VCaP (cell line): ENCODE data around the gene CTXND1.

Experiments
- H3K27ac ChIP-seq: fragments of 450-650 bp; 2 replicates; pipeline ENCODE4 v1.5.1; 2017
- TF ChIP-seq, protein P1 (sequence below): fragments of 450-650 bp; conservative IDR thresholded peaks from 2 replicates; pipeline ENCODE4 v1.5.1; 2017; ENCODE audit warnings: mild to moderate bottlenecking, moderate library complexity

CTXND1 gene

DNA sequence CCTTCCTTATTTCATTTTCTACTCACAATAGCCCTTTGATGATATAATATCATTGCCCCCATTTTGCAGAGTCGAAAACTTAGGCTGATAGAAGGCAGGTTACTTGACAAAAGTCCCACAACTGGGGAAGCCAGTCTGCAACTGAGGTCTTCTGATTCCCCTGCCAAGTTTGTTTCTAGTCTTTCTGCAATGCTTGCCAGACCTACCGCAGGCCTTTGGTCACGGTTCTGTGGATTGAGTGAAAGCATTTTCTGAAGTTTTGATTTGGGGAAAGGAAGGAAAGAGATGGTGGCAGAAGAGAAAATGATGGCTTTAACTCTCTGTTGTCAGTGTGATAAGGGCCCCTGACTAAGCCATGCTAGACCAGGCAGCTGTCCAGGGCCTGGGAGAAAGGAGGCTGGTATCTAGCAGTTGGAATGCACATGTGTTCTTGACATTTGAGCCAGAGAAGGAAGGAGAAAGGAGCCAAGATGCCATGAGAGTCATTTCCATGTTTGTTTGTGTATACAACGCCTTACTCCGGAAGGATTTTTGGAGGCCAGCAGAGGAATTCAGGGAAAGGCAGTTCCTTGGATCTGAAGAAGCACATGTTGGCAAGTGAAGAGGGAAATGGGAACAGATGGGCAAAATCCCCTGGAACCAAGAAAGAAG, 69.3 kb downstream of the CTXND1 start:
- TF ChIP-seq, protein P1, sequence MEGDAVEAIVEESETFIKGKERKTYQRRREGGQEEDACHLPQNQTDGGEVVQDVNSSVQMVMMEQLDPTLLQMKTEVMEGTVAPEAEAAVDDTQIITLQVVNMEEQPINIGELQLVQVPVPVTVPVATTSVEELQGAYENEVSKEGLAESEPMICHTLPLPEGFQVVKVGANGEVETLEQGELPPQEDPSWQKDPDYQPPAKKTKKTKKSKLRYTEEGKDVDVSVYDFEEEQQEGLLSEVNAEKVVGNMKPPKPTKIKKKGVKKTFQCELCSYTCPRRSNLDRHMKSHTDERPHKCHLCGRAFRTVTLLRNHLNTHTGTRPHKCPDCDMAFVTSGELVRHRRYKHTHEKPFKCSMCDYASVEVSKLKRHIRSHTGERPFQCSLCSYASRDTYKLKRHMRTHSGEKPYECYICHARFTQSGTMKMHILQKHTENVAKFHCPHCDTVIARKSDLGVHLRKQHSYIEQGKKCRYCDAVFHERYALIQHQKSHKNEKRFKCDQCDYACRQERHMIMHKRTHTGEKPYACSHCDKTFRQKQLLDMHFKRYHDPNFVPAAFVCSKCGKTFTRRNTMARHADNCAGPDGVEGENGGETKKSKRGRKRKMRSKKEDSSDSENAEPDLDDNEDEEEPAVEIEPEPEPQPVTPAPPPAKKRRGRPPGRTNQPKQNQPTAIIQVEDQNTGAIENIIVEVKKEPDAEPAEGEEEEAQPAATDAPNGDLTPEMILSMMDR, result no peak
- no peak overlapping the region for H3K27ac ChIP-seq

DNA sequence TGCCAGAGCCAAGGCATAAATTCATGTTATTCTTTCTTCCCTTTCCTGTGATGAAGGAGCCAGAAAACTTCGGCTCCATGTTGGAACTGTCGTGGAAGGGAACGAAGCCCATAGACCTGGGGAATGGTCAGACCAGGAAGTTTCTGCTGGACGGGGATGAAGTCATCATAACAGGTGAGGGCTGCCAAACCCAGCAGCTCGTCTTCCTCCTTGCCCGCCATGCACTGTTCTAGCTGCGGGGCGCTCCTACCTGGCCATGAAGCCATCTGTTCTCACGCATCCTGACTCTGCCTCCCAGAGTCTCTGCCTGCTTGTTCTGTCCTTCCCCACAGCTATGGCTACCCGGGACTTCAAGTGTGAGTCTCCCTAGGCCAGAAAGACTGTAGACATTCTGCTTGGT, 71.0 kb downstream of the CTXND1 start:
- TF ChIP-seq, protein P1, result no peak
- no peak overlapping the region for H3K27ac ChIP-seq

DNA sequence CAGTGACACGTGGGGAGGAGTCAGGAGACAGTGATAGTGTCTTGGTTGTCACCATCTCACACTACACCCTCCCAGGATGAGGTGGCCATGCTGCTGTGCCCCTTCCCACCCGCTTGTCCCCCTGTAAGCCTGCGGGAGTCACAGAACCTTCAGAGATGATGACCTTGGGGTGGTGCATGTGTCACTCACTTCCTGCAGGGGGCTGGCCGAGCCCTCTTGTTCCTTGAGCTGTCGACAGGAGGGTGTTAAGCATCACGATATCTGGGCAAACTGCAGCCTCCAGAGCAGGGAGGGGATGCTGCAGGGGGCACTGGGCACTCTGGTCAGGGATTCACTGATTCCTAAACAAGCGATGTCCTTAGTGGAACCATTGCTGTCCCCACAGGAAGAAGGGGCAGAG, 71.5 kb downstream of the CTXND1 start:
- TF ChIP-seq, protein P1, result no peak
- H3K27ac ChIP-seq, result no peak overlapping the region

DNA sequence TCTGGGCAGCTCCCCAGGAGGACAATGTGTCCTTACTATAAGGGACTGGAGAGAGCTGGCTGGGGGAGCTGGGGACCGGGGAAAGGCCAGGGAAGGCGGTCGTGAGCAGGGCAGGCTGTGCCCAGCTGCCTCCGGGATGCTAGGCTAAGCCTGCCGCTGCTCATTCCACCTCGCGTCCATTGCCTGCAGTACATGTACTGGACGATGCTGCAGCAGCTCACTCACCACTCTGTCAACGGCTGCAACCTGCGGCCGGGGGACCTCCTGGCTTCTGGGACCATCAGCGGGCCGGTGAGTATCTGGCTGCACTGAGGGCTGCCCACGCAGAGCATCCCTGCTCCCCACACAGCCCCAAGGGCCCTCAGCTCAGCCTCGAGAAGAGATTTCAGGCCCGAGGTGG, 72.1 kb downstream of the CTXND1 start:
- H3K27ac ChIP-seq, result no peak overlapping the region
- TF ChIP-seq, protein P1, result no peak

DNA sequence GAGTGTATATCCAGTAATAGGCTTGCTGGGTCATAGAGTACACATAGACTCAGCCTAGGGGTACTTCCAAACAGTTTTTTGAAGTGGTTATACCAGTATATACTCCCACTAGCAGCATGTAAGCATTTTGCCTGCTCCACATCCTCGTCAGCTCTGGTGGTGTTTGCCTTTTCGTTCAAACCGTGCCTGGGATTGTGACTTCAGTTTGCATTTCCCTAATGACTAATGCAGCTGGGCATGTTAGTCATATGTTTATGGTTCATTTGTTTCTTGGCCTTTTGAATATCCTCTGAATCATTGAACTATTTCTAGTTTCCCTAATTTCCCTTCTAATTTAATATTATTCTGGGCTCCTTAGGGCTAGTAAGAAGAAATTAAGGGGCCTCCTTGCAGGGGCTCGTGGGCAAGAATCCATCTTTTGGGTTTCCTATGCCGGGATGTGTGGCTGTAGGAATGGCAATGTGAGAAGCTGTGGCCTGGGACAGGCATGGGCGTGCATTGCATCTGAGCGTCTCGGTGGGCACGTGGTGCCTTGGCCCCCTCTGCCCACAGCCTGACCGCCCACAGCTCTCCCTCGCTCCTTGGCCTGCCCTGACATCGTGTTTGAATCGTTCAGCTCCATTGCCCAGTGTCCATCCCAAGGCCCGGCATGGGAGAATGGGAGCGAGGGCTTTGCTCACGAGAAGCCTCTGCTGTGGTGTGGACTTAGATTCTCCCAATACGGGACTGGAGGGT, 72.8 kb downstream of the CTXND1 start:
- no peak overlapping the region for H3K27ac ChIP-seq
- TF ChIP-seq, protein P1, result no peak

DNA sequence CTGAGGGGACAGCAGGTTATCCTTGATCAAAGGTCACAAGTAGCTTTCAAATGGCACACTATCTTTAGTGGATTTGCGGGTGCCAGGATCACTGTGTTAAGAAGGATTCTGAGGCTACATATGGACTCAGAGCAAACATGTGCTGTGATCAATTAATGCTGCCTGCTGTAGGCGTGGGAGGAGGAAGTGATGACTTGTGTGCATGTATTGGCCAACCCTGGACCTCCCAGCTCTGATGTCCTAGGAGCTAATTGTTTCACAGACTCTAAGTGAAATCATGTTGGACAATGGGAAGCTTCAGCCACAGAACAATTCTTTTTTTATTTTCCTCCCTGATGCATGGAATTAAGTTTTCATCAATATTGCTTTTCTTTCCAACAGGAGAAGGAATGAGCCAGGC, 74.9 kb downstream of the CTXND1 start:
- TF ChIP-seq, protein P1, result no peak

DNA sequence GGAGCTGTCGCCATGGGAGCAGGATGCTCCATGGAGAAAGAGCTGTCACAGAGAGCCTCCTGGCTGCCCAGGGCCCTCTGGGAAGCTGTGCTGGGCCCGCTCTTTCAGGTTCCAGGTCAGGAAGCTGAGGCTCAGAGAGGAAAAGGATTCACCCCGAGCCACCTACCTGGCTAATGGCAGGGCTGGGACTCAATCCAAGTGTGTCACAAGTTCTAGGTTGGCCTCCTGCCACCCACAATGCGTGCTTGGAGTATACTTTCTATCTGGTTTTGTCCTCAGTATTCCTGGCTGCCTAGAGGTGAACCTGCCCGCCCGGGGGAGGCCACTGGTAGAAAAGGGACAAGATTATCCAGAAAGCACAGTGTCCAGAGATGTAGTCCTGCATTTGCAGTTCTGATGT, 75.6 kb downstream of the CTXND1 start:
- TF ChIP-seq, protein P1, result no peak
- H3K27ac ChIP-seq, result peak overlapping the region; percentile 69

More for the DNA sequence above, 74.9 kb downstream of the CTXND1 start:
- peak overlapping the region; percentile 69 for H3K27ac ChIP-seq
